Fibroblast of pulmonary artery (primary cell): ENCODE data around the gene TXNL4A.

Source experiments
- DNase-seq: peaks from one replicate; pipeline ENCODE4 v3.0.0-alpha.2; 2010; ENCODE audit warnings: low read depth
- H3K4me3 ChIP-seq: replicated peaks from 2 replicates; pipeline ENCODE4 v1.5.1; 2011; ENCODE audit warnings: low read depth, mild to moderate bottlenecking, control low read depth, low read length, moderate library complexity
- TF ChIP-seq, protein P1 (sequence below): IDR thresholded peaks from 2 replicates; pipeline ENCODE4 v1.5.1; 2011; ENCODE audit warnings: mild to moderate bottlenecking, control low read depth, low read length, inconsistent platforms; ENCODE audit errors: missing control alignments

Gene TXNL4A

DNA sequence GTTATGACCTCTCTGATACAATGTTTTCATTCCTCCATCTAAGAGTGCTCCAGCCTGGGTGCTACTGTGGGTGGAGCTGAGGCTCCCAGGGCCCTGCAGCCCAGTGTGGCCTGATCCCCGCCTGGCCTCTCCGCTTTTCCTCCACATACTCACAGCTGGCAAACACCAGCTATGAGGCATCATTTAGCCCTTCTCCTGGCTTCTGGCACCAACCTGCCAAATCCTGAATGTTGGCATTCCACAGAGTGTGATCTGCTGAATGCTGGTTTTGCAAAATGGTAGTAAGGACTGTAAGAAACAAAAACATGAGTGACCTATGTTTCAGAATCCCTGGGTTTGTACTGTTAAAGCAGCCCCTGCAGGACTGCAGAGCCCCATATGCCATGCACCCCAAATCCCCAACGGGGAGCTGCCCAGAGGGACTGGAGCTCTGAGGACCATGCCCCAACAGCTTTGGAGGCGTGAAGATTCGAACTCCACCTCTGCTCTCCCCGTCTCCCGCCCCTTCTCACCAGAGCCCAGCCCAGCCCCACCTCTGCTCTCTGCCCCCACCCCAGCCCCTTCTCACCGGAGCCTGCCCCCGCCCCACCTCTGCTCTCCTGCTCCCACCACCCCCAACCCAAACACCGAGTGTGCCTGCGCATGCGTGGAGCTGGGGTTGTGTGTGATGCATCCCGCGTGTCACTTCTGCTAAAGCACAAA lies 41.2 kb downstream of the TXNL4A start:
- no peak for DNase-seq
- no peak overlapping the region for H3K4me3 ChIP-seq
- TF ChIP-seq, protein P1, sequence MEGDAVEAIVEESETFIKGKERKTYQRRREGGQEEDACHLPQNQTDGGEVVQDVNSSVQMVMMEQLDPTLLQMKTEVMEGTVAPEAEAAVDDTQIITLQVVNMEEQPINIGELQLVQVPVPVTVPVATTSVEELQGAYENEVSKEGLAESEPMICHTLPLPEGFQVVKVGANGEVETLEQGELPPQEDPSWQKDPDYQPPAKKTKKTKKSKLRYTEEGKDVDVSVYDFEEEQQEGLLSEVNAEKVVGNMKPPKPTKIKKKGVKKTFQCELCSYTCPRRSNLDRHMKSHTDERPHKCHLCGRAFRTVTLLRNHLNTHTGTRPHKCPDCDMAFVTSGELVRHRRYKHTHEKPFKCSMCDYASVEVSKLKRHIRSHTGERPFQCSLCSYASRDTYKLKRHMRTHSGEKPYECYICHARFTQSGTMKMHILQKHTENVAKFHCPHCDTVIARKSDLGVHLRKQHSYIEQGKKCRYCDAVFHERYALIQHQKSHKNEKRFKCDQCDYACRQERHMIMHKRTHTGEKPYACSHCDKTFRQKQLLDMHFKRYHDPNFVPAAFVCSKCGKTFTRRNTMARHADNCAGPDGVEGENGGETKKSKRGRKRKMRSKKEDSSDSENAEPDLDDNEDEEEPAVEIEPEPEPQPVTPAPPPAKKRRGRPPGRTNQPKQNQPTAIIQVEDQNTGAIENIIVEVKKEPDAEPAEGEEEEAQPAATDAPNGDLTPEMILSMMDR = no peak

DNA sequence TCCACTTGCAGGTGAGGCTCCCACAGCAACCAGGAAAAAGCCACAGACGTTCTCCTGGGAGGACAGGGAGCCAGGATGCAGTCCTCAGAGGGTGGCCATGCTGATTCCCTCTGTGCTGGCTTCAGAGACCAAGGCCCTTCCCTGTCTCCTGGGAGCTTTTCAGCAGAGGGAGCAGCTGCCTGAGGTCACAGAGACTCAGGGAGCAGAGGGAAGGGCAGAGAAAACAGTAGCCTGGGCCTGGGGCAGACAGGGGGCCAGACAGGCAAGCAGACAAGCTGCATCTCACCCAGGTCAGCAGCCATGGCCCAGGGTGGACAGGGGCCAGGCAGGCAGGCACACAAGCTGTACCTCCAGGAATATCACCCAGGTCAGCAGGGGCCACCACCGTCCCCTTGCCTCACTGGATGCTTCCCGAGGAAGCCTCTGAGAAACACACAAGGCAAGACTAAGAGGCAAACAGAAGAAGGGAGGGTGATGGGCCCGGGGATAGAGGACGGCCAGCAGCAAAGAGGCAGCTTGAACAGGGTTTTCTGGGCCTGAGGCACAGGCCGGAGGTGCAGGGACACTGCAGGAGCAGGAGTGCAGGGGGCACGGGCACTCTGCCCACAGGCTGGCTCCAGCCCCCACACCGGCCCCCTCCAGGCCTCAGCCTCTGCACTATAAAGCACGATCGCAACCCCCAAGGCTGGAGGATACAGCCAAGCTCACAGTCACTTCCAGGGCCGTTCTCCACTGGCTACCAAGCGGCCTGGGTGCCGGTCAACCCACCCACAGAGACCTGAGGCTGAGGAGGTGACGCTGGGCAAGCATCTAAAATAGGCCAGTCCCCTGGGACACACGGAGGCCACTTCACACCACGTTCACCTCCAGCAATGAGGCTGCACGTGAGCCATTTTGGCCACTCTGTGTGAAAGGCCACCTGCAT lies 43.0 kb downstream of the TXNL4A start:
- DNase-seq = no peak
- no peak overlapping the region for H3K4me3 ChIP-seq
- TF ChIP-seq, protein P1 = no peak

DNA sequence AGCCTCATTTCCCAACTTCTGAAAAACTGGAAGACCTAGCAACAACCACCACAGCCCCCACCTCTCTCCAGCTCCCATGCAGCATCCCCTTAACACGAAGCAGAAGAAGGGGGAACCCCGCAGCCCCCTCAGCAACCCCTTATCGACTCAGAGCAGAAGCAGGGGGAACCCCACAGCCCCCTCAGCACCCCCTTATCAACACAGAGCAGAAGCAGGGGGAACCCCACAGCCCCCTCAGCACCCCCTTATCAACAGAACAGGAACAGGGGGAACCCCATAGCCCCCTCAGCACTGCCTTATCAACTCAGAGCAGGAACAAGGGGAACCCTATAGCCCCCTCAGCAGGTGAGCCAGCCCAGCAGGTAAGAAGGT lies 43.6 kb downstream of the TXNL4A start:
- no peak for DNase-seq
- no peak overlapping the region for H3K4me3 ChIP-seq
- TF ChIP-seq, protein P1 = no peak

DNA sequence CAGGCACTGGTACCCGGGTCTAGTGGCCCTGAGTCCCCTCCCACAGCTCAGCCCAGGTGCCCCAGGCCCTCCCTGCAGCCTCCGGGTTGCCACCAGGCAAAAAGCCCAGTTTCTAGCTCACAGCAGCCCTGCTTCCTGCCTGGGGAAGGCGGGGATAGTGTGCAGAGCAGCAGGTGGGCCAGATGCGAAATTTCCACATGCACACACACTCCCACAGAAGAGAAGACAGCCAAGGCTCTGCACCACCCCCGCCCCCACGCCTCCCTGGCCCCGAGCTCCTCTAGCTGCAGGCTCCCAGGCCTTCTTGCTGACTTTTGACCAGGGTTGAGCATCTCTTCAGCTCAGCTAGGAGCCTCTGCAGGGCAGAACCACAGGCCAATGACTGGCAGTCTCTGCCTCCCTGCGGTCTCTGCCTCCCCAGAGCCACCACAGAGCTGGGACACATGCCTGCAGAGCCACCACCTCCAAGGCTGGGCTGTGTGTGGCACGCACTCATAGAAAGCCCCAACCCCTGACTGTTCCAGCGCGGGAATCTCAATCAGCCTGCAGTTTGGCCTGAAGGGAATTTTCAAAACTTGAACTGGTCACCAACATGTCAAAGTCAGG lies 44.1 kb downstream of the TXNL4A start:
- TF ChIP-seq, protein P1 = no peak
- peak; percentile 66 for DNase-seq
- no peak overlapping the region for H3K4me3 ChIP-seq

GRCh38 chr18:79943608-79944125 lies 44.7 kb downstream of the TXNL4A start:
- no peak overlapping the region for H3K4me3 ChIP-seq
- TF ChIP-seq, protein P1 = no peak
- no peak for DNase-seq

DNA sequence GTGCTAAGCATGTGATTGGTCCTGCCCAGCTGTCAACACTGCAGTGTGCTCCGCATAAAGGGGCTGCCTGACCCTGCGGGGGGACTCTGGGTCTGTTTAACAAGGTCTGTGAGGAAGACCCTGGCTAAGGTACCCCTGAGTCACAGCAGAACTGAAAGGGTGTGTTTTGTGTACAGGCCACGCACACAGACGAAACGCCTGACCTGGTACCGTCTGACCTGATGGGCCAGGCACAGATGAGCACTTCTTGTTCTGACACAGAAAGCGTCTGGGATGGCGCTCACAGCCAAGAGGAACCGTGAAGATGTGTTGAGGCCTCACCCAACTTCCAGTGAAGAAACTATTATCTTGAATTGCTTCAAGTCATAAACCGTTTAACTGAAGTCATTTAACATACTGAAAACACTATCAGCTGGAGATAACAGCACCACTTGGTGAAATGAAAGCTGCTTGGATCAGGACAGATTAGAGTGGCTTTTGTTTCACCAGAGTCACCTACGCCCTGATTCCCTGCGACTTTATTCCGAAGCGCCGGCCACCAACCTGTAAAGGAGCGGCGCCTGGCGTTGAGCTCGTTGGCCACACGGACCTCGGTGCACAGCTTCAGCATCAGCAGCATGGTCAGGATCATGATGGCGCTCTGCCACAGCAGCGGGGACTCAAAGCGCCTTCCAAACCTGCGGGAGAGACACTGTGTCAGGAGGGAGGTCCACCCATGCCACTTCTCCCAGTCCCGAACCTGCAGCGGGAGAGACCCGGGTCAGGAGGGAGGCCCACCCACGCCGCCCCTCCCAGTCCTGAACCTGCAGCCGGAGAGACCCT lies 45.4 kb downstream of the TXNL4A start:
- TF ChIP-seq, protein P1 = no peak
- H3K4me3 ChIP-seq = no peak overlapping the region
- DNase-seq = no peak
